Neural progenitor cell (in vitro differentiated cells): ENCODE data around the gene TNNI3K. TPM values are rescaled to one million over a fixed set of nuclear protein-coding genes. Genes with fewer than 3 reads are reported as not detected.

Experiments
- DNase-seq: peaks from one replicate; pipeline ENCODE4 v3.0.0-alpha.2; 2016; ENCODE audit warnings: low spot score
- H2AFZ ChIP-seq: fragments of 200-600 bp; sonication (generic); replicated peaks from 2 replicates; pipeline ENCODE4 v1.6.1; 2016; ENCODE audit warnings: antibody characterized with exemption
- H3F3A ChIP-seq: fragments of 200-600 bp; sonication (generic); 2 replicates; pipeline ENCODE4 v1.6.1; 2016; ENCODE audit warnings: antibody characterized with exemption, low read depth
- H3K27ac ChIP-seq: fragments of 200-600 bp; sonication (generic); 2 replicates; pipeline ENCODE4 v1.5.1; 2016; ENCODE audit warnings: mild to moderate bottlenecking
- H3K27me3 ChIP-seq: fragments of 200-600 bp; sonication (generic); 2 replicates; pipeline ENCODE4 v1.6.1; 2016; ENCODE audit warnings: mild to moderate bottlenecking, moderate library complexity
- H3K36me3 ChIP-seq: fragments of 200-600 bp; sonication (generic); 2 replicates; pipeline ENCODE4 v1.5.1; 2016
- H3K4me1 ChIP-seq: fragments of 200-600 bp; sonication (generic); 2 replicates; pipeline ENCODE4 v1.6.1; 2016; ENCODE audit warnings: mixed run types
- H3K4me2 ChIP-seq: fragments of 200-600 bp; sonication (generic); 2 replicates; pipeline ENCODE4 v1.6.1; 2016
- H3K4me3 ChIP-seq: fragments of 200-600 bp; sonication (generic); 2 replicates; pipeline ENCODE4 v1.5.1; 2016
- H3K79me2 ChIP-seq: fragments of 200-600 bp; sonication (generic); 2 replicates; pipeline ENCODE4 v1.6.1; 2016; ENCODE audit warnings: low read depth
- H3K9ac ChIP-seq: fragments of 200-600 bp; sonication (generic); 2 replicates; pipeline ENCODE4 v1.6.1; 2016
- H3K9me3 ChIP-seq: fragments of 200-600 bp; sonication (generic); 2 replicates; pipeline ENCODE4 v1.5.1; 2016; ENCODE audit warnings: low read depth
- H4K20me1 ChIP-seq: fragments of 200-600 bp; sonication (generic); 2 replicates; pipeline ENCODE4 v1.6.1; 2016; ENCODE audit warnings: low read depth
- H3K27ac Mint-ChIP-seq: 3 replicates; pipeline ENCODE4 v1.8.0; 2021; ENCODE audit warnings: mixed read lengths
- H3K27me3 Mint-ChIP-seq: 2 replicates; pipeline ENCODE4 v1.8.0; 2022; ENCODE audit warnings: low read depth, mild to moderate bottlenecking, inconsistent platforms, moderate library complexity, mixed read lengths; ENCODE audit not compliant: insufficient read depth
- H3K36me3 Mint-ChIP-seq: 3 replicates; pipeline ENCODE4 v1.8.0; 2021; ENCODE audit warnings: mixed read lengths
- H3K4me1 Mint-ChIP-seq: 3 replicates; pipeline ENCODE4 v1.8.0; 2021; ENCODE audit warnings: mixed read lengths
- H3K4me3 Mint-ChIP-seq: 3 replicates; pipeline ENCODE4 v1.8.0; 2021; ENCODE audit warnings: mild to moderate bottlenecking, moderate library complexity, mixed read lengths
- H3K9me3 Mint-ChIP-seq: 3 replicates; pipeline ENCODE4 v1.8.0; 2020; ENCODE audit warnings: mixed read lengths
- CTCF ChIP-seq: fragments of 200-600 bp; sonication (generic); IDR thresholded peaks from 2 replicates; pipeline ENCODE4 v1.5.1; 2017; ENCODE audit warnings: antibody characterized with exemption, mild to moderate bottlenecking
- EZH2 ChIP-seq: fragments of 200-600 bp; sonication (generic); IDR thresholded peaks from 2 replicates; pipeline ENCODE4 v1.6.1; 2017; ENCODE audit warnings: antibody characterized with exemption, mild to moderate bottlenecking, moderate library complexity
- EZH2phosphoT487 ChIP-seq: fragments of 200-600 bp; sonication (generic); IDR thresholded peaks from 2 replicates; pipeline ENCODE4 v1.6.1; 2017; ENCODE audit warnings: antibody characterized with exemption
- total RNA-seq: library from RNA; depleted of rRNA; stranded (reverse); fragments of >200 nt; gene quantifications from 2 replicates; pipeline ENCODE4 v1.2.3, GENCODE V29; 2015; ENCODE audit warnings: low replicate concordance

TNNI3K gene
- total RNA-seq, 1 donor from 2014 or later: 1.9 TPM

GRCh38 chr1:74496669-74497068 is 261.5 kb downstream of the TNNI3K start:
- TF ChIP-seq EZH2phosphoT487: no peak
- TF ChIP-seq CTCF: no peak
- no peak for TF ChIP-seq EZH2
- H3K36me3 Mint-ChIP-seq: peaks cover 2% of the 10 kb centered on the region
- no peak overlapping the region for H3K9ac ChIP-seq
- no peak overlapping the region for H3K4me3 ChIP-seq
- no peaks in the 10 kb centered on the region for H4K20me1 ChIP-seq
- no peak for DNase-seq
- H3K9me3 Mint-ChIP-seq: peaks cover 3% of the 10 kb centered on the region
- H3K4me2 ChIP-seq: no peak overlapping the region
- H3K36me3 ChIP-seq: no peaks in the 10 kb centered on the region
- no peak overlapping the region for H3K27ac Mint-ChIP-seq
- H3K27me3 ChIP-seq: no peaks in the 10 kb centered on the region
- no peak overlapping the region for H3K4me3 Mint-ChIP-seq
- H3K27me3 Mint-ChIP-seq: no peaks in the 10 kb centered on the region
- H3K79me2 ChIP-seq: no peaks in the 10 kb centered on the region
- no peaks in the 10 kb centered on the region for H3K4me1 ChIP-seq
- no peaks in the 10 kb centered on the region for H3K4me1 Mint-ChIP-seq
- H2AFZ ChIP-seq: no peak overlapping the region
- H3K27ac ChIP-seq: no peak overlapping the region
- no peaks in the 10 kb centered on the region for H3K9me3 ChIP-seq
- H3F3A ChIP-seq: no peaks in the 10 kb centered on the region

- Mint-ChIP-seq H3K36me3 (peaks cover 2% of the 10 kb centered on the region), H3K27ac (no peak overlapping the region), H3K9me3 (peaks cover 3% of the 10 kb centered on the region), H3K4me1 (peaks cover 10% of the 10 kb centered on the region), H3K27me3 (no peaks in the 10 kb centered on the region), H3K4me3 (no peak overlapping the region)
- Histone ChIP-seq H3K27ac (no peak overlapping the region), H3F3A (no peaks in the 10 kb centered on the region), H2AFZ (no peak overlapping the region), H3K27me3 (no peaks in the 10 kb centered on the region), H4K20me1 (no peaks in the 10 kb centered on the region), H3K4me1 (no peaks in the 10 kb centered on the region), H3K4me3 (no peak overlapping the region), H3K9me3 (no peaks in the 10 kb centered on the region), H3K36me3 (no peaks in the 10 kb centered on the region), H3K79me2 (no peaks in the 10 kb centered on the region), H3K4me2 (no peak overlapping the region), H3K9ac (no peak overlapping the region)
- no peak for DNase-seq
- no peak for TF ChIP-seq CTCF
- no peak for TF ChIP-seq EZH2phosphoT487
- no peak for TF ChIP-seq EZH2
These were observed 263.7 kb downstream of the TNNI3K start for GRCh38 chr1:74498901-74499300.

GRCh38 chr1:74502432-74502831 is 267.2 kb downstream of the TNNI3K start:
- no peak for TF ChIP-seq EZH2phosphoT487
- TF ChIP-seq EZH2: no peak
- no peak for TF ChIP-seq CTCF

More at GRCh38 chr1:74502432-74502831, 267.2 kb downstream of the TNNI3K start:
- no peak overlapping the region for H3K4me3 ChIP-seq
- DNase-seq: peak; percentile 72
- H3K9me3 Mint-ChIP-seq: peaks cover 3% of the 10 kb centered on the region
- H3K4me3 Mint-ChIP-seq: no peak overlapping the region
- no peak overlapping the region for H3K27ac ChIP-seq
- H3F3A ChIP-seq: peaks cover 29% of the 10 kb centered on the region
- no peaks in the 10 kb centered on the region for H3K27me3 Mint-ChIP-seq
- peaks cover 43% of the 10 kb centered on the region for H3K4me1 Mint-ChIP-seq
- H3K4me2 ChIP-seq: no peak overlapping the region
- no peak overlapping the region for H3K9ac ChIP-seq
- peaks cover 30% of the 10 kb centered on the region for H3K4me1 ChIP-seq
- no peaks in the 10 kb centered on the region for H4K20me1 ChIP-seq
- H3K27ac Mint-ChIP-seq: no peak overlapping the region
- H3K36me3 Mint-ChIP-seq: peaks cover 2% of the 10 kb centered on the region
- no peaks in the 10 kb centered on the region for H3K27me3 ChIP-seq
- H3K9me3 ChIP-seq: no peaks in the 10 kb centered on the region
- no peaks in the 10 kb centered on the region for H3K36me3 ChIP-seq
- H3K79me2 ChIP-seq: no peaks in the 10 kb centered on the region
- no peak overlapping the region for H2AFZ ChIP-seq
